Stomach (tissue), 9 donors: Measurements from ENCODE around the gene ERN2. TPM values are rescaled to one million over a fixed set of nuclear protein-coding genes. Genes with fewer than 3 reads are reported as not detected.
"Not testable (repeated sequence)": the region's sequence is repeated elsewhere in the genome, so short reads cannot be mapped to it uniquely, and the experiment has no call there.

ENCODE experiments used
- DNase-seq, 2 donors: peaks; one replicate each; pipeline versions ENCODE4 v3.0.0 to v3.0.0-alpha.2; 2013 to 2019
- H3K27ac ChIP-seq, 5 donors: fragments of 200-600 bp in 4 of 5; sonication (generic) in 4 of 5; one replicate each; pipeline ENCODE4 v1.5.1; 2013 to 2019; ENCODE audit warnings: mild to moderate bottlenecking in 1 of 5, moderate library complexity in 1 of 5
- H3K27me3 ChIP-seq, 3 donors: fragments of 200-600 bp; sonication (generic); one replicate each; pipeline ENCODE4 v1.5.1; 2017 to 2019; ENCODE audit warnings: mixed run types in 1 of 3
- H3K36me3 ChIP-seq, 4 donors: fragments of 200-600 bp; sonication (generic); 1 replicate in 3 of 4; 2 replicates in 1 of 4; pipeline ENCODE4 v1.5.1; 2016 to 2019
- H3K4me1 ChIP-seq, 4 donors: fragments of 200-600 bp; sonication (generic); one replicate each; pipeline ENCODE4 v1.5.1; 2016 to 2019
- H3K4me3 ChIP-seq, 4 donors: fragments of 200-600 bp; sonication (generic) in 3 of 4; one replicate each; pipeline ENCODE4 v1.5.1; 2016 to 2019; ENCODE audit warnings: mild to moderate bottlenecking in 1 of 4
- H3K9me3 ChIP-seq, 4 donors: fragments of 200-600 bp; sonication (generic); one replicate each; pipeline ENCODE4 v1.5.1; 2016 to 2019
- CTCF ChIP-seq, 7 experiments: fragments of 450-650 bp in 4 of 7; fragments of 200-600 bp in 3 of 7; sonication (generic) in 3 of 7; IDR thresholded peaks; one replicate each; pipeline ENCODE4 v1.5.1; 2016 to 2019; ENCODE audit warnings: antibody characterized with exemption in 7 of 7, control low read depth in 2 of 7, mild to moderate bottlenecking in 1 of 7
- EP300 ChIP-seq: sonication (generic); formaldehyde crosslinking; IDR thresholded peaks from one replicate; pipeline ENCODE4 v1.6.1; 2017; ENCODE audit warnings: antibody characterized with exemption
- POLR2A ChIP-seq, 4 donors: fragments of 450-650 bp; IDR thresholded peaks; one replicate each; pipeline ENCODE4 v1.6.1; 2016; ENCODE audit warnings: antibody characterized with exemption in 4 of 4, control low read depth in 2 of 4, mild to moderate bottlenecking in 1 of 4, moderate library complexity in 1 of 4
- POLR2AphosphoS5 ChIP-seq, 3 donors: sonication (generic); formaldehyde crosslinking; IDR thresholded peaks; one replicate each; pipeline ENCODE4 v1.6.1; 2016; ENCODE audit warnings: antibody characterized with exemption in 3 of 3
- WGBS, 5 donors: extraction: QIAGEN DNeasy Blood & Tissue Kit in 3 of 5; methylation state at CpG; one replicate each; pipeline versions ENCODE4 v1.1.5 to v1.1.7; 2013 to 2018; 5-methylcytosine and 5-hydroxymethylcytosine counted together
- intact Hi-C: fragments of 100-400 bp; cut with DNase I; formaldehyde crosslinking; loops from one replicate; pipeline ENCODE4 v1.15.1; 2023; ENCODE audit warnings: low total_unique reads
- polyA plus RNA-seq, 3 donors: library from polyadenylated mRNA; stranded (reverse); fragments of 200-250 nt; gene quantifications; one replicate each; pipeline ENCODE4 v1.2.3, GENCODE V29; 2013
- total RNA-seq, 5 donors: library from RNA; depleted of rRNA; stranded (reverse); fragments of >200 nt; gene quantifications; one replicate each; pipeline versions ENCODE4 v1.1.0 to v1.2.3, GENCODE V29; 2014 to 2016
- donor health status: healthy with polysubstance abuse.
- donor health status: Bipolar disorder and iron deficiency.
- donor health status: healthy.

Gene ERN2
- total and polyA plus RNA-seq, 8 donors: 18.2 to 235 (median 63.1) TPM

GRCh38 chr16:23745263-23745662, 32.2 kb upstream of the ERN2 start:
- TF ChIP-seq POLR2AphosphoS5 (IDR thresholded peaks at IDR 0.05) (no peak), CTCF (IDR thresholded peaks at IDR 0.05) (no peak), POLR2A (IDR thresholded peaks at IDR 0.05) (no peak), EP300 (no peak)
- 77 to 84% (median 81%) methylated on average over 4 of the region's 4 CpGs for WGBS, 5 donors

DNA sequence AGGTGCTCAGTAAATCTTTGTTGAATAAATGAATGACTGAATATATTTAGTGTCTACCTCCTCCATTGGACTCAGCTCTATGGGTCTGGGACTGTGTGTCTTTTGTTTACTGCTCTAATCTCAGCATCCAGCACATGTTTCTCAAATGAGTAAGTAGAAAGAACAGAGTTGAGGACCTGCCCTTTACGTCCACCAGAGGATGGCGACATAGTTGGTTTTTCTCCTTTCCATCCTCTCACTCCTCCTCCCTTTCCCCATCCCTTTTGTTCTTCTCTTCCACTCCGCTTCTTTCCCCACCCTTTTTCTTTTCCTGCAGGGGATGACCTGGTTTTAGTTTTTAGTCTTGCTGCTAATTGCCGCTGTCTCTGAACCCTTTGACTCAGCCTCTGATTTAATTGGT, 29.7 kb upstream of the ERN2 start:
- TF ChIP-seq CTCF (IDR thresholded peaks at IDR 0.05): no peak
- no peak for TF ChIP-seq EP300
- TF ChIP-seq POLR2A (IDR thresholded peaks at IDR 0.05): no peak
- TF ChIP-seq POLR2AphosphoS5 (IDR thresholded peaks at IDR 0.05): no peak
- DNase-seq: no peak
- H3K9me3 ChIP-seq: no peaks in the 10 kb centered on the region
- no peak overlapping the region for H3K27ac ChIP-seq
- H3K4me3 ChIP-seq: no peak overlapping the region
- H3K27me3 ChIP-seq: peaks cover 0 to 49% (median 3%) of the 10 kb centered on the region in 3 donors
- no peaks in the 10 kb centered on the region for H3K4me1 ChIP-seq
- intact Hi-C loops: no loop called here
- no peaks in the 10 kb centered on the region for H3K36me3 ChIP-seq
- 35 to 49% (median 40%) methylated on average over 4 of the region's 4 CpGs for WGBS, 5 donors

More at GRCh38 chr16:23745263-23745662, 32.2 kb upstream of the ERN2 start:
- Histone ChIP-seq H3K4me1 (no peaks in the 10 kb centered on the region), H3K27me3 (peaks cover 0 to 42% (median 3%) of the 10 kb centered on the region in 3 donors), H3K9me3 (no peaks in the 10 kb centered on the region), H3K27ac (no peak overlapping the region), H3K36me3 (no peaks in the 10 kb centered on the region), H3K4me3 (no peak overlapping the region)
- intact Hi-C loops: no loop called here
- no peak for DNase-seq

DNA sequence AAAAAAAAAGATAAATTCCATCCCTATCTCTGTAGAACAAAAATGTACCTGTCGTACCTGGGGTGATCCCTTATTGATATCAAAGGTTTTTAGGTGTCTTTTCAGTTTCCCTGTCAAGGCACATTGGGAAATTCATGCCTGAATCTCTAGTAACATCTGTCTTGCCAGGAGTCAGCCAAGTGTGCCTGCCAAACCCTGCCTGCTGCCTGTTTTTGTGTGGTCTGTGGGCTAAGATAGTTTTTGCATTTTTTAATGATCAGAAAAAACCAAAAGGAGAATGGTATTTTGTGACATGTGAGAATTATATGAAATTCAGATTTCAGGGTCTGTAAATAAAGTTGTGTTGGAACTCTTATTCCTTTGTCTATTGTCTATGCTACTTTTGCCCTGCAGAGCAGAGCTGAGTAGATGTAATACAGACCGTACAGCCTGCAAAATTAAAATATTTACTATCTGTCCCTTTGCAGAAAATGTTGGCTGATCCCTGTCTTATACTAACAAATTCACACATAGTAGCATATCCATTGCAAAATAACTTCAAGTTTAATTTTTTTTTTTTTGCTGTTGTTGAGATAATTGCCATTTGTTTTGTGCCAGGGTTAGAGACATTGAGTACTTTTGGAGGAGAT, 28.8 kb upstream of the ERN2 start:
- TF ChIP-seq CTCF (IDR thresholded peaks at IDR 0.05) (no peak), POLR2AphosphoS5 (IDR thresholded peaks at IDR 0.05) (no peak), POLR2A (IDR thresholded peaks at IDR 0.05) (no peak), EP300 (no peak)
- no peak overlapping the region for H3K4me3 ChIP-seq
- 32 to 54% (median 36%) methylated on average over 2 of the region's 2 CpGs for WGBS, 5 donors
- DNase-seq: no peak
- H3K27me3 ChIP-seq: peaks cover 0 to 44% (median 3%) of the 10 kb centered on the region in 3 donors
- no peaks in the 10 kb centered on the region for H3K36me3 ChIP-seq
- intact Hi-C loops: no loop called here
- no peak overlapping the region for H3K27ac ChIP-seq
- H3K9me3 ChIP-seq: no peaks in the 10 kb centered on the region
- no peaks in the 10 kb centered on the region for H3K4me1 ChIP-seq

- no peak for DNase-seq
- Histone ChIP-seq H3K4me3 (no peak overlapping the region), H3K27me3 (peaks cover 0 to 33% (median 3%) of the 10 kb centered on the region in 3 donors), H3K4me1 (no peaks in the 10 kb centered on the region), H3K9me3 (no peaks in the 10 kb centered on the region), H3K27ac (no peak overlapping the region), H3K36me3 (no peaks in the 10 kb centered on the region)
- 52 to 83% (median 64%) methylated on average over 1 of the region's 1 CpG for WGBS, 5 donors
- intact Hi-C loops: no loop called here
- TF ChIP-seq CTCF (IDR thresholded peaks at IDR 0.05) (no peak), POLR2A (IDR thresholded peaks at IDR 0.05) (no peak), POLR2AphosphoS5 (IDR thresholded peaks at IDR 0.05) (no peak), EP300 (no peak)
Observed at GRCh38 chr16:23739516-23739915, 26.5 kb upstream of the ERN2 start.

GRCh38 chr16:23737423-23738028, 24.5 kb upstream of the ERN2 start:
- H3K27me3 ChIP-seq: peaks cover 0 to 15% (median 0%) of the 10 kb centered on the region in 3 donors
- DNase-seq, H3K36me3 ChIP-seq, intact Hi-C loops, H3K4me3 ChIP-seq, H3K27ac ChIP-seq, H3K4me1 ChIP-seq, H3K9me3 ChIP-seq: not testable (repeated sequence)
- WGBS, 5 donors: 64 to 76% (median 73%) methylated on average over 1 of the region's 1 CpG
